ENCODE results near the gene TMEM132C. TPM values are rescaled to one million over a fixed set of nuclear protein-coding genes. Genes with fewer than 3 reads are reported as not detected.
"Not testable (repeated sequence)": the region's sequence is repeated elsewhere in the genome, so short reads cannot be mapped to it uniquely, and the experiment has no call there.

Gene TMEM132C
- total and polyA plus RNA-seq, 4 experiments from 2014 or later, result not detected

- Histone ChIP-seq H3K4me3 (ENCODE audit: low read length in 2 of 2) (no peak overlapping the region), H3K36me3 (ENCODE audit: insufficient read depth, low read length) (no peaks in the 10 kb centered on the region), H3K27ac (ENCODE audit: low read depth, low read length) (no peak overlapping the region), H3K9me3 (ENCODE audit: control insufficient read depth in 1 of 2, low read length in 2 of 2) (no peaks in the 10 kb centered on the region), H3K4me1 (ENCODE audit: insufficient read depth, low read length) (no peaks in the 10 kb centered on the region), H3K27me3 (ENCODE audit: insufficient read depth, low read length) (no peaks in the 10 kb centered on the region)
- no peak for DNase-seq
- peaks cover 0 to 4% (median 0%) of the 10 kb centered on the region in 8 donors for H3K9me3 Mint-ChIP-seq
- no peaks in the 10 kb centered on the region for H3K36me3 Mint-ChIP-seq
- H3K4me1 Mint-ChIP-seq, result no peaks in the 10 kb centered on the region
- H3K4me3 Mint-ChIP-seq, result no peak overlapping the region
- H3K27ac Mint-ChIP-seq, result no peak overlapping the region
- ChIA-PET CTCF (ENCODE audit: partially characterized antibody) (interaction anchor here (0.6 kb wide), 1 partner anchor 94 kb away, joined by 3 read pairs; no protein-coding TSS in a partner anchor), POLR2A (ENCODE audit: partially characterized antibody) (no interaction called here)
- H3K27me3 Mint-ChIP-seq, result peaks cover 0 to 2% of the 10 kb centered on the region in 2 donors
- intact Hi-C loops (cut with micrococcal nuclease), result no loop called here
Observed at GRCh38 chr12:128592220-128592744, 325.3 kb downstream of the TMEM132C start.

- intact Hi-C loops (cut with micrococcal nuclease), result no loop called here
- Histone ChIP-seq H3K27ac (ENCODE audit: low read depth, low read length) (no peak overlapping the region), H3K27me3 (ENCODE audit: insufficient read depth, low read length) (no peaks in the 10 kb centered on the region), H3K9me3 (ENCODE audit: control insufficient read depth in 1 of 2, low read length in 2 of 2) (no peaks in the 10 kb centered on the region), H3K36me3 (ENCODE audit: insufficient read depth, low read length) (no peaks in the 10 kb centered on the region), H3K4me3 (ENCODE audit: low read length in 2 of 2) (no peak overlapping the region), H3K4me1 (ENCODE audit: insufficient read depth, low read length) (no peaks in the 10 kb centered on the region)
- Mint-ChIP-seq H3K36me3 (no peaks in the 10 kb centered on the region), H3K9me3 (peaks cover 0 to 7% (median 2%) of the 10 kb centered on the region in 8 donors), H3K4me3 (no peak overlapping the region), H3K27ac (no peak overlapping the region), H3K27me3 (peaks cover 0 to 4% of the 10 kb centered on the region in 2 donors), H3K4me1 (no peaks in the 10 kb centered on the region)
- ChIA-PET POLR2A (ENCODE audit: partially characterized antibody) (no interaction called here), CTCF (ENCODE audit: partially characterized antibody) (no interaction called here)
- DNase-seq, result no peak
Observed at GRCh38 chr12:128594521-128594920, 327.6 kb downstream of the TMEM132C start.

GRCh38 chr12:128595609-128596008 is 328.6 kb downstream of the TMEM132C start:
- peaks cover 0 to 4% of the 10 kb centered on the region in 2 donors for H3K27me3 Mint-ChIP-seq
- intact Hi-C loops (cut with micrococcal nuclease), result no loop called here
- no peak for DNase-seq
- H3K4me1 ChIP-seq (ENCODE audit: insufficient read depth, low read length), result no peaks in the 10 kb centered on the region
- H3K27ac Mint-ChIP-seq, result no peak overlapping the region
- no peaks in the 10 kb centered on the region for H3K36me3 Mint-ChIP-seq
- ChIA-PET POLR2A (ENCODE audit: partially characterized antibody) (no interaction called here), CTCF (ENCODE audit: partially characterized antibody) (no interaction called here)
- H3K4me3 Mint-ChIP-seq, result no peak overlapping the region
- H3K27ac ChIP-seq (ENCODE audit: low read depth, low read length), result no peak overlapping the region
- H3K4me1 Mint-ChIP-seq, result no peaks in the 10 kb centered on the region
- no peaks in the 10 kb centered on the region for H3K36me3 ChIP-seq (ENCODE audit: insufficient read depth, low read length)
- no peaks in the 10 kb centered on the region for H3K9me3 ChIP-seq (ENCODE audit: control insufficient read depth in 1 of 2, low read length in 2 of 2)
- H3K4me3 ChIP-seq (ENCODE audit: low read length in 2 of 2), result no peak overlapping the region
- peaks cover 0 to 7% (median 2%) of the 10 kb centered on the region in 8 donors for H3K9me3 Mint-ChIP-seq
- no peaks in the 10 kb centered on the region for H3K27me3 ChIP-seq (ENCODE audit: insufficient read depth, low read length)

- Mint-ChIP-seq H3K36me3 (no peaks in the 10 kb centered on the region), H3K4me1 (no peaks in the 10 kb centered on the region), H3K9me3 (peaks cover 0 to 6% (median 3%) of the 10 kb centered on the region in 8 donors), H3K27ac (no peak overlapping the region), H3K27me3 (peaks cover 0 to 2% of the 10 kb centered on the region in 2 donors), H3K4me3 (no peak overlapping the region)
- H3K4me3 ChIP-seq (ENCODE audit: low read length in 2 of 2), result no peak overlapping the region
- CTCF ChIA-PET (ENCODE audit: partially characterized antibody), result interaction anchor here (0.5 kb wide), 1 partner anchor 1889 kb away, joined by 3 read pairs; no protein-coding TSS in a partner anchor
- intact Hi-C loops (cut with micrococcal nuclease), result no loop called here
- H3K27ac ChIP-seq (ENCODE audit: low read depth, low read length), result no peak overlapping the region
- no peaks in the 10 kb centered on the region for H3K9me3 ChIP-seq (ENCODE audit: control insufficient read depth in 1 of 2, low read length in 2 of 2)
- no peaks in the 10 kb centered on the region for H3K27me3 ChIP-seq (ENCODE audit: insufficient read depth, low read length)
- POLR2A ChIA-PET (ENCODE audit: partially characterized antibody), result no interaction called here
- no peaks in the 10 kb centered on the region for H3K36me3 ChIP-seq (ENCODE audit: insufficient read depth, low read length)
- H3K4me1 ChIP-seq (ENCODE audit: insufficient read depth, low read length), result no peaks in the 10 kb centered on the region
- no peak for DNase-seq
Observed at GRCh38 chr12:128600886-128601285, 333.9 kb downstream of the TMEM132C start.

- POLR2A ChIA-PET (ENCODE audit: partially characterized antibody), result no interaction called here
- Mint-ChIP-seq H3K36me3 (no peaks in the 10 kb centered on the region), H3K27me3 (no peaks in the 10 kb centered on the region), H3K4me3 (no peak overlapping the region), H3K4me1 (no peaks in the 10 kb centered on the region), H3K9me3 (peaks cover 0 to 7% (median 0%) of the 10 kb centered on the region in 8 donors), H3K27ac (no peak overlapping the region)
- CTCF ChIA-PET (ENCODE audit: partially characterized antibody), result no interaction called here
- DNase-seq, result no peak
- intact Hi-C loops (cut with micrococcal nuclease), result no loop called here
- no peaks in the 10 kb centered on the region for H3K27me3 ChIP-seq (ENCODE audit: insufficient read depth, low read length)
- H3K4me1 ChIP-seq (ENCODE audit: insufficient read depth, low read length), result no peaks in the 10 kb centered on the region
- no peaks in the 10 kb centered on the region for H3K9me3 ChIP-seq (ENCODE audit: control insufficient read depth in 1 of 2, low read length in 2 of 2)
- no peak overlapping the region for H3K27ac ChIP-seq (ENCODE audit: low read depth, low read length)
- no peaks in the 10 kb centered on the region for H3K36me3 ChIP-seq (ENCODE audit: insufficient read depth, low read length)
- no peak overlapping the region for H3K4me3 ChIP-seq (ENCODE audit: low read length in 2 of 2)
Observed at GRCh38 chr12:128603573-128604115, 336.7 kb downstream of the TMEM132C start.

GRCh38 chr12:128604219-128604618 is 337.2 kb downstream of the TMEM132C start:
- H3K36me3 Mint-ChIP-seq; H3K4me1 ChIP-seq (ENCODE audit: insufficient read depth, low read length); H3K4me1 Mint-ChIP-seq; H3K36me3 ChIP-seq (ENCODE audit: insufficient read depth, low read length); H3K4me3 Mint-ChIP-seq; intact Hi-C loops (cut with micrococcal nuclease); H3K27ac ChIP-seq (ENCODE audit: low read depth, low read length); H3K9me3 Mint-ChIP-seq; H3K27ac Mint-ChIP-seq; H3K9me3 ChIP-seq (ENCODE audit: control insufficient read depth in 1 of 2, low read length in 2 of 2); CTCF ChIA-PET (ENCODE audit: partially characterized antibody); H3K27me3 ChIP-seq (ENCODE audit: insufficient read depth, low read length); POLR2A ChIA-PET (ENCODE audit: partially characterized antibody); H3K4me3 ChIP-seq (ENCODE audit: low read length in 2 of 2); DNase-seq; H3K27me3 Mint-ChIP-seq: not testable (repeated sequence)

- Histone ChIP-seq H3K27me3 (ENCODE audit: insufficient read depth, low read length) (no peaks in the 10 kb centered on the region), H3K4me3 (ENCODE audit: low read length in 2 of 2) (no peak overlapping the region), H3K36me3 (ENCODE audit: insufficient read depth, low read length) (no peaks in the 10 kb centered on the region), H3K9me3 (ENCODE audit: control insufficient read depth in 1 of 2, low read length in 2 of 2) (no peaks in the 10 kb centered on the region), H3K4me1 (ENCODE audit: insufficient read depth, low read length) (no peaks in the 10 kb centered on the region), H3K27ac (ENCODE audit: low read depth, low read length) (no peak overlapping the region)
- intact Hi-C loops (cut with micrococcal nuclease), result no loop called here
- no peak overlapping the region for H3K4me3 Mint-ChIP-seq
- ChIA-PET CTCF (ENCODE audit: partially characterized antibody) (no interaction called here), POLR2A (ENCODE audit: partially characterized antibody) (no interaction called here)
- H3K27ac Mint-ChIP-seq, result no peak overlapping the region
- H3K36me3 Mint-ChIP-seq, result no peaks in the 10 kb centered on the region
- H3K27me3 Mint-ChIP-seq, result no peaks in the 10 kb centered on the region
- H3K9me3 Mint-ChIP-seq, result peaks cover 0 to 6% (median 1%) of the 10 kb centered on the region in 8 donors
- no peaks in the 10 kb centered on the region for H3K4me1 Mint-ChIP-seq
- no peak for DNase-seq
Observed at GRCh38 chr12:128606051-128606450, 339.1 kb downstream of the TMEM132C start.
